Gastrocnemius medialis (tissue), 4 donors: ENCODE data around the gene ST8SIA1. TPM values are rescaled to one million over a fixed set of nuclear protein-coding genes. Genes with fewer than 3 reads are reported as not detected.

ENCODE experiments used
- ATAC-seq, 2 donors: fragments of 150-250 bp; one replicate each; pipeline ENCODE4 v1.9.1; 2016
- DNase-seq, 2 donors: peaks; one replicate each; pipeline ENCODE4 v3.0.0-alpha.2; 2019
- H3K27ac ChIP-seq, 4 donors: fragments of 200-600 bp; sonication (generic); 1 replicate in 1 of 4; 2 replicates in 3 of 4; pipeline ENCODE4 v1.5.1; 2016 to 2018; ENCODE audit warnings: mild to moderate bottlenecking in 2 of 4, moderate library complexity in 1 of 4
- H3K27me3 ChIP-seq, 3 donors: fragments of 200-600 bp; sonication (generic) in 2 of 3; 1 replicate in 1 of 3; 2 replicates in 2 of 3; pipeline versions ENCODE4 v1.5.1 to v1.6.0; 2016 to 2019; ENCODE audit warnings: mild to moderate bottlenecking in 1 of 3, moderate library complexity in 1 of 3
- H3K36me3 ChIP-seq, 2 donors: fragments of 200-600 bp; sonication (generic) in 1 of 2; one replicate each; pipeline ENCODE4 v1.5.1; 2017 to 2018
- H3K4me1 ChIP-seq, 2 donors: fragments of 200-600 bp; sonication (generic) in 1 of 2; one replicate each; pipeline ENCODE4 v1.5.1; 2016 to 2017; ENCODE audit warnings: mild to moderate bottlenecking in 2 of 2
- H3K4me3 ChIP-seq, 4 donors: fragments of 200-600 bp; sonication (generic) in 3 of 4; 1 replicate in 1 of 4; 2 replicates in 3 of 4; pipeline ENCODE4 v1.5.1; 2016 to 2019; ENCODE audit warnings: mild to moderate bottlenecking in 2 of 4
- H3K9me3 ChIP-seq, 3 donors: fragments of 200-600 bp; sonication (generic) in 2 of 3; 1 replicate in 1 of 3; 2 replicates in 2 of 3; pipeline ENCODE4 v1.5.1; 2016 to 2019
- POLR2A ChIP-seq, 2 donors: fragments of 450-650 bp; IDR thresholded peaks; one replicate each; pipeline ENCODE4 v1.6.1; 2017; ENCODE audit warnings: antibody characterized with exemption in 2 of 2, mild to moderate bottlenecking in 2 of 2, moderate library complexity in 2 of 2
- in situ Hi-C, 4 donors: fragments of 200-750 bp; cut with MboI; loops; one replicate each; pipeline versions ENCODE4 v1.15.0 to v1.8.0; 2017; ENCODE audit warnings: low sequenced_read_pairs in 4 of 4
- intact Hi-C: fragments of 100-400 bp; cut with DNase I; formaldehyde crosslinking; loops from one replicate; pipeline ENCODE4 v1.15.1; 2023; ENCODE audit warnings: low total_unique reads
- total RNA-seq, 4 donors: library from RNA; depleted of rRNA; stranded (reverse); fragments of >200 nt; gene quantifications; one replicate each; pipeline versions ENCODE4 v1.1.0 to v1.2.3, GENCODE V29; 2016
- TF ChIP-seq, protein P1 (sequence below), 5 experiments: fragments of 450-650 bp in 3 of 5; fragments of 200-600 bp in 2 of 5; sonication (generic) in 2 of 5; IDR thresholded peaks in 4 of 5; conservative IDR thresholded peaks in 1 of 5; 1 replicate in 4 of 5; 2 replicates in 1 of 5; pipeline ENCODE4 v1.5.1; 2016 to 2019; ENCODE audit warnings: antibody characterized with exemption in 5 of 5, mild to moderate bottlenecking in 3 of 5, moderate library complexity in 3 of 5

Gene ST8SIA1
- total RNA-seq, 4 donors from 2014 or later: 0.17 to 2.5 (median 0.67) TPM

DNA sequence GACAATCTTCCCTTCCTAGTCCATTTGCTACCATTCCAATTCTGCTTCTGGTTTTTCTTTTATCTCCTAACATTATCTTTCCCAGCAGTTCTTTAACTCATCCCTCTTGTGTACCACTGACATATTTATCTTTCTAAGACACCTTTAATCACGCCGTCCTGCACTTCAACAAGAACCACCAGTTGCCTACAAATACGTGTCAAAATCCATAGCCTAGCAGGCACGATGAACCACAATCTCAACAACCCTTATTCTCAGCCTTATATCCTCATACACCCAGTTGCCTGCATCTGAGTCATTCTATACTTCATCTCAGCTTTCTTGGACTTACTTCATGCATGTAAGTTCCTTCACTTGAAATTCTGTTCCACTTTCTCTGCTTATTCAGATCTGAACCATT lies 16.4 kb upstream of the ST8SIA1 start:
- intact Hi-C loops: no loop called here
- in situ Hi-C loops: no loop called here
- no peaks in the 10 kb centered on the region for H3K36me3 ChIP-seq
- H3K27me3 ChIP-seq: no peaks in the 10 kb centered on the region
- H3K27ac ChIP-seq: no peak overlapping the region
- H3K4me3 ChIP-seq: no peak overlapping the region
- H3K4me1 ChIP-seq: no peaks in the 10 kb centered on the region
- no peak for DNase-seq
- no peaks in the 10 kb centered on the region for H3K9me3 ChIP-seq
- TF ChIP-seq POLR2A (IDR thresholded peaks at IDR 0.05): no peak
- TF ChIP-seq, protein P1, sequence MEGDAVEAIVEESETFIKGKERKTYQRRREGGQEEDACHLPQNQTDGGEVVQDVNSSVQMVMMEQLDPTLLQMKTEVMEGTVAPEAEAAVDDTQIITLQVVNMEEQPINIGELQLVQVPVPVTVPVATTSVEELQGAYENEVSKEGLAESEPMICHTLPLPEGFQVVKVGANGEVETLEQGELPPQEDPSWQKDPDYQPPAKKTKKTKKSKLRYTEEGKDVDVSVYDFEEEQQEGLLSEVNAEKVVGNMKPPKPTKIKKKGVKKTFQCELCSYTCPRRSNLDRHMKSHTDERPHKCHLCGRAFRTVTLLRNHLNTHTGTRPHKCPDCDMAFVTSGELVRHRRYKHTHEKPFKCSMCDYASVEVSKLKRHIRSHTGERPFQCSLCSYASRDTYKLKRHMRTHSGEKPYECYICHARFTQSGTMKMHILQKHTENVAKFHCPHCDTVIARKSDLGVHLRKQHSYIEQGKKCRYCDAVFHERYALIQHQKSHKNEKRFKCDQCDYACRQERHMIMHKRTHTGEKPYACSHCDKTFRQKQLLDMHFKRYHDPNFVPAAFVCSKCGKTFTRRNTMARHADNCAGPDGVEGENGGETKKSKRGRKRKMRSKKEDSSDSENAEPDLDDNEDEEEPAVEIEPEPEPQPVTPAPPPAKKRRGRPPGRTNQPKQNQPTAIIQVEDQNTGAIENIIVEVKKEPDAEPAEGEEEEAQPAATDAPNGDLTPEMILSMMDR (IDR thresholded peaks at IDR 0.05 in 4 of 5, conservative IDR thresholded peaks at IDR 0.05 in 1 of 5): no peak
- no peak for ATAC-seq

DNA sequence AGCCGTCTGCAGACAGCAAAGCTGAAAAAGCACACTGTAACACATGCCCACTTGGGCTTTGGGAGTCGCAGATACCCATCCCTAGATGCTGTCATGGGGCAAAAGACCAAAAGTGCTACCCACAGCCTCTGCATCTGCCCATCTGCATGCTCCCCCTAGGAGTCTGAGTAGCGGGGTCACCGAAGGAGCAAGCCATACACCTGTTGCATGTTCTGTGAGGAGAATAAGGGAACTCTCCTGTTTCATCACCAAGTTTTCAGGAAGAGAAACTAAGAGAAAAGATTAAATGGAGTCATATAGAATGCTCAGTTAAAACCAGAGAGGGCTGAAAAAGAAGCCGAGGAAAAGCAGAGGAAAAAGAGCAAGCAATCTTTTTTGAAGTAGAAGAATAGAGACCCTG lies 13.7 kb upstream of the ST8SIA1 start:
- H3K4me1 ChIP-seq: no peaks in the 10 kb centered on the region
- no peak overlapping the region for H3K27ac ChIP-seq
- ATAC-seq: no peak
- no peaks in the 10 kb centered on the region for H3K9me3 ChIP-seq
- in situ Hi-C loops (loop anchor here in 2 of 4 donors (25.0 kb wide), 1 partner anchor 236 kb away; no protein-coding TSS in a partner anchor), intact Hi-C loops (no loop called here)
- H3K4me3 ChIP-seq: no peak overlapping the region
- H3K27me3 ChIP-seq: no peaks in the 10 kb centered on the region
- no peak for DNase-seq
- TF ChIP-seq, protein P1 (IDR thresholded peaks at IDR 0.05 in 4 of 5, conservative IDR thresholded peaks at IDR 0.05 in 1 of 5): no peak
- no peak for TF ChIP-seq POLR2A (IDR thresholded peaks at IDR 0.05)
- H3K36me3 ChIP-seq: no peaks in the 10 kb centered on the region

DNA sequence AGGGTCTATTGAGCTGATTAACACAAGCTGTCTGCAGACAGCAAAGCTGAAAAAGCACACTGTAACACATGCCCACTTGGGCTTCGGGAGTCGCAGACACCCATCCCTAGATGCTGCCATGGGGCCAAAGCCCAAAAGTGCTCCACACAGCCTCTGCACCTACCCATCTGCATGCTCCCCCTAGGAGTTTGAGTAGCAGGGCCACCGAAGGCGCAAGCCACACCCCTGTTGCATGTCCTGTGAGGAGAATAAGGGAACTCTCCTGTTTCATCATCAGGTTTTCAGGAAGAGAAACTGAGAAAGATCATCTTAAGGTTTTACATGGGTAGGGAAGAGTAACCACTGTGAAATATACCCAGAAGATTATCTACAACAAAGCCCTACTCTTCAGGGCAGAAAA lies 5.6 kb upstream of the ST8SIA1 start:
- Histone ChIP-seq H3K27ac (no peak overlapping the region), H3K27me3 (peaks cover 5 to 10% (median 9%) of the 10 kb centered on the region in 3 donors), H3K36me3 (no peaks in the 10 kb centered on the region), H3K4me3 (no peak overlapping the region), H3K4me1 (no peaks in the 10 kb centered on the region), H3K9me3 (no peaks in the 10 kb centered on the region)
- TF ChIP-seq, protein P1 (IDR thresholded peaks at IDR 0.05 in 4 of 5, conservative IDR thresholded peaks at IDR 0.05 in 1 of 5): no peak
- no peak for TF ChIP-seq POLR2A (IDR thresholded peaks at IDR 0.05)
- DNase-seq (no peak), ATAC-seq (peak in 1 of 2 donors; percentile 27)
- intact Hi-C loops (no loop called here), in situ Hi-C loops (loop anchor here in 2 of 4 donors (25.0 kb wide), 1 partner anchor 228 kb away; no protein-coding TSS in a partner anchor)

DNA sequence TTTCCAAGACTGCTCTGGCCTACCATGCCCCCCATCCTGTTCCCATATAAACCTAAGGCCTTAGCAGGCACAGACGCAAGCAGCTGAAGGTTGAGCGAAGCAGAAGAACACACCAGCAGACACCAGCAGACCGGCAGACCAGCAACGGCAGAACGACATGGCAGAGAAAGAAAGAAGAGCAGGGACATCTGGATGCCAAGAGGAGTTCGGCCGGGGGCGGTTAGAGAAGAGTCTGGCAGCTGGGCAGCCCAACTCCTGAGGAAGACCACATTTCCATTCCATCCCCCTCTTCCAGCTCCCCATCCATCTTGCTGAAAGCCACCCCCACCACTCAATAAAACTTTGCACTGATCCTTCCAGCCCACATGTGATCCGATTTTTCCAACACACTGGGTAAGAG lies 5.2 kb upstream of the ST8SIA1 start:
- H3K36me3 ChIP-seq: no peaks in the 10 kb centered on the region
- H3K4me1 ChIP-seq: no peaks in the 10 kb centered on the region
- no peak overlapping the region for H3K27ac ChIP-seq
- H3K27me3 ChIP-seq: peaks cover 5 to 14% (median 14%) of the 10 kb centered on the region in 3 donors
- intact Hi-C loops: no loop called here
- H3K9me3 ChIP-seq: no peaks in the 10 kb centered on the region
- no peak for DNase-seq
- no peak for TF ChIP-seq POLR2A (IDR thresholded peaks at IDR 0.05)
- TF ChIP-seq, protein P1 (IDR thresholded peaks at IDR 0.05 in 4 of 5, conservative IDR thresholded peaks at IDR 0.05 in 1 of 5): no peak
- ATAC-seq: no peak
- in situ Hi-C loops: loop anchor here (10.0 to 25.0 kb wide), 3 partner anchors 227 to 245 kb away; no protein-coding TSS in a partner anchor
- H3K4me3 ChIP-seq: no peak overlapping the region

DNA sequence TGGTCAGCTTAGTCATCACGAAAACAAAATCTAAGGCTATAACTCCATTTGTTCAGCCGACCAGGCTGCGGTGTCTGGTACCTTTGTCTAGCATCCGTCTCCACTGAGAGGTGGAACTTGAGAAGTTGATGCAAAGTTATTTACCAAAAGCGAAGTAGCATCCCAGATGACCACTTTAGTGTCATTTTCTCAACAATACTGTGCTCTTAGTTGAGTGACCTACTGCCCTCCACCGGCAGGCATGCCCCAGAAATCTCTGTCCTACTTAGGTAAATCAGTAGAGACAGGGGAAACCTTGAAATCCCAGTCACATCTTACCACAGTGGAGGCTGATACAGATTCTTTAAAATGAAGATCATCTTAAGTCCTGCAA lies 1.3 kb upstream of the ST8SIA1 start:
- ATAC-seq (no peak), DNase-seq (no peak)
- Histone ChIP-seq H3K9me3 (no peaks in the 10 kb centered on the region), H3K4me1 (peaks cover 0 to 10% of the 10 kb centered on the region in 2 donors), H3K27me3 (peaks cover 16 to 33% (median 32%) of the 10 kb centered on the region in 3 donors), H3K36me3 (no peaks in the 10 kb centered on the region), H3K4me3 (peak overlapping the region; percentile 57 to 66 (median 63)), H3K27ac (no peak overlapping the region)
- TF ChIP-seq, protein P1 (IDR thresholded peaks at IDR 0.05 in 4 of 5, conservative IDR thresholded peaks at IDR 0.05 in 1 of 5): no peak
- TF ChIP-seq POLR2A (IDR thresholded peaks at IDR 0.05): no peak
- in situ Hi-C loops: loop anchor here (10.0 to 25.0 kb wide), 3 partner anchors 223 to 241 kb away; no protein-coding TSS in a partner anchor
- intact Hi-C loops: no loop called here
